ENCODE results near the gene LRRC3.
"Not testable (repeated sequence)": the region's sequence is repeated elsewhere in the genome, so short reads cannot be mapped to it uniquely, and the experiment has no call there.

LRRC3 gene

GRCh38 chr21:44454747-44455523, at the start of gene LRRC3:
Gene LRRC3 (plus strand): TSS chr21:44455510. CDS start chr21:44456645, 1,135 bp downstream.
- peak; percentile 44 for DNase-seq

DNA sequence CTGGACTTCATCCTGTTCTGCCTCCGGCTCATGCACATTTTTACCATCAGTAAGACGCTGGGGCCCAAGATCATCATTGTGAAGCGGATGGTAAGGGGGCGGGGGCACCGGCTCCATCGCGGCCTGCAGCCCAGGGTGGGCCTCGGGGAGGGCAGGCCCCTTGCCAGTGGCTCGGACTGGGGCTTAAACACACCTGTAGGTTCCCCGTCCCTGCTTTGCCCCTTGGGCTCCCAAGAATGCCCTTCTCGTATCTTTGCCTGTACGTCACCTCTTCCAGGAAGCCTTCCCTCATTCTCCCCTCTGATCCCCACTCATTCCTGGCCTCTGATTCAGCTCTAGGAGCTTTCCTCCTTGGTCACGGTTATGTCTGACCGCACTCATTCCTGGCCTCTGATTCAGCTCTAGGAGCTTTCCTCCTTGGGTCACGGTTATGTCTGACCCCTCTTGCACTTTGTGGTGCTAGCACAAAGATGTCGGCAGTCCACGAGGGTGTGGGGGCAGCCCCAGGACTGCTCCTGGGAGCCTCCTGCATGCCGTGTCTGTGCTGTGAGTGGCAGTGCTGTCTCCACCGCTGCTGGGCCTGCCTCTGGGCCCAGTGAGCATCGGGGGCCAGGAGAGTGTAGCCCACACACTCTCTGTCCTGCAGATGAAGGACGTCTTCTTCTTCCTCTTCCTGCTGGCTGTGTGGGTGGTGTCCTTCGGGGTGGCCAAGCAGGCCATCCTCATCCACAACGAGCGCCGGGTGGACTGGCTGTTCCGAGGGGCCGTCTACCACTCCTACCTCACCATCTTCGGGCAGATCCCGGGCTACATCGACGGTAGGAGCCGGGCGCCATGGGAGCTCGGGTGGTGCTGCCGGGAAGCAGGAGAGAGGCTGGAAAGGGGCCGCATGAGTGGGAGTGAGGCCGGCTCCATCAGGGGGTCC, 49.1 kb upstream of the LRRC3 start:
- DNase-seq: no peak

DNA sequence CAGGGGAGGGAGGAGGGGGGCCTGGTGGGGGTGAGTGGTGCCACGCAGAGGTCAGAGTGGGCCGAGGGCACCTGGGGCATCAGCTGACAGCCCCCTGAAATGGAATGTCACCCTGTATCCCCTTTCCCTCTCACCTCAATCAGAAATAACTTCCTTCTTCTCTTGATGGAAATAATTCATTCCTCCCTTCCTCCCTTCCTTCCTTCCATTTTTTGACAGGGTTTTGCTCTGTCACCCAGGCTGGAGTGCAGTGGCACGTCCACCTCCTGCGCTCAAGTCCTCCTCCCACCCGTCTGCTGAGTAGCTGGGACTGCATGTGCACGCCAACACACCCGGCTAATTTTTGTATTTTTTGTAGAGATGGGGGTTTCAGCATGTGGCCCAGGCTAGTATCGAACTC, 48.4 kb upstream of the LRRC3 start:
- no peak for DNase-seq

- DNase-seq: no peak
These were observed 47.8 kb upstream of the LRRC3 start for GRCh38 chr21:44407493-44407892.

- no peak for DNase-seq
These were observed 47.1 kb upstream of the LRRC3 start for GRCh38 chr21:44408226-44408625.

GRCh38 chr21:44413566-44414290, 41.6 kb upstream of the LRRC3 start:
- DNase-seq: no peak

DNA sequence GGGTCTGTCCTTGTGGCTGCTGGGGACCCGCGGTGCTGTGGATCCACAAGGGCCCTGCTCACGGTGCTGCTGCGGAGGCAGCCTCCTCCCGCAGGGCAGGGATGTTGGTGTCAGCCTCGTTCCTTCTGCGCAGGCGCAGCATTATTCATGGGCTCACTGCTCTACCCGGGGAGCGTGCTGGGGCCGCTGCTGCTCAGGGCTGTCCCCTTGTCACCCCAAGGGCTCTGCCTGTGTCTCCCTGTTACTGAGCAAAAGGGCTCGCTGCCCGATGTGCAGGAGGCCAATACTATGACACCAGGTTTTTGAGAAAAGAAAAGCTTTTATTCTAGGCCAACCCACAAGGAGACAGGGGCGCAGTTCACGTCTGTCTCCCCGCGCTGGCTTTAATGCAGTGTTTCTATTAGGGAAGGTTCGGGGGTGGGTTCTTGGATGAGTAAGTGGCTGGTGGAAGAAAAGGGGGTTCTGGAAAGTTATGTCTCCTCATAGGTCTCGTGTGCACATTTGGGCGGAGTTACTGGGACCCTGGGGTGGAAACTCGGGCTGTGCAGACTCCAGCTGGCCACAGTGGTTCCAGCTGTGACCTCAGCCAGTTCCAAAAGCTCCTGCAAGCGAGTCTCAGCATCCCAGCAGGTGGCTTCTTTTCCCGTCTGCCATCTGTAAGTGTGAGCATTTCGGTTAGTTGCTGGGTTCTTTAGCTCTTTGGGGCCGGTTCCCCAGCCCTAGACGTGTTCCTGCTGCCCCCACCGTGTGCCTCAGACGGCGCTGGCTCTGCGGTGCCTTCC, 40.8 kb upstream of the LRRC3 start:
- DNase-seq: no peak

- no peak for DNase-seq
These were observed 40.0 kb upstream of the LRRC3 start for GRCh38 chr21:44415073-44416025.

- DNase-seq: no peak
These were observed 39.1 kb upstream of the LRRC3 start for GRCh38 chr21:44416193-44416592.

- DNase-seq: not testable (repeated sequence)
These were observed 37.6 kb upstream of the LRRC3 start for GRCh38 chr21:44417621-44418107.

GRCh38 chr21:44418108-44418875, 37.0 kb upstream of the LRRC3 start:
- no peak for DNase-seq

- no peak for DNase-seq
These were observed 36.5 kb upstream of the LRRC3 start for GRCh38 chr21:44418876-44419230.

DNA sequence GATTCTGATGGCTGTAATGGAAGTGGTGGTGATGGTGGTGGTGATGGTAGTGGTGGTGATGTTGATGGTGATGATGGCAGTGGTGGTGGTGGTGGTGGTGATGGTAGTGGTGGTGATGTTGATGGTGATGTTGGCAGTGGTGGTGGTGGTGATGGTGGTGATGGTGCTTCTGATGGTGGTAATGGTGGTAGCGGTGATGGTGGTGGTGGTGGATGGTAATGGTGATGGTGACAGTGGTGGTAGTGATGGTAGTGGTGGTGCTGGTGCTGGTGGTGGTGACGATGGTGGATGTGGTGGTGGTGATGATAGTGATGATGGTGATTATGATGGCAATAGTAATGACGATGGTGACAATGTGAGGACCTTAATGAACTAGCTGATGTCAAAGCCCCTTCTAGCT, 35.6 kb upstream of the LRRC3 start:
- DNase-seq: no peak

- no peak for DNase-seq
These were observed 34.7 kb upstream of the LRRC3 start for GRCh38 chr21:44420416-44421205.

DNA sequence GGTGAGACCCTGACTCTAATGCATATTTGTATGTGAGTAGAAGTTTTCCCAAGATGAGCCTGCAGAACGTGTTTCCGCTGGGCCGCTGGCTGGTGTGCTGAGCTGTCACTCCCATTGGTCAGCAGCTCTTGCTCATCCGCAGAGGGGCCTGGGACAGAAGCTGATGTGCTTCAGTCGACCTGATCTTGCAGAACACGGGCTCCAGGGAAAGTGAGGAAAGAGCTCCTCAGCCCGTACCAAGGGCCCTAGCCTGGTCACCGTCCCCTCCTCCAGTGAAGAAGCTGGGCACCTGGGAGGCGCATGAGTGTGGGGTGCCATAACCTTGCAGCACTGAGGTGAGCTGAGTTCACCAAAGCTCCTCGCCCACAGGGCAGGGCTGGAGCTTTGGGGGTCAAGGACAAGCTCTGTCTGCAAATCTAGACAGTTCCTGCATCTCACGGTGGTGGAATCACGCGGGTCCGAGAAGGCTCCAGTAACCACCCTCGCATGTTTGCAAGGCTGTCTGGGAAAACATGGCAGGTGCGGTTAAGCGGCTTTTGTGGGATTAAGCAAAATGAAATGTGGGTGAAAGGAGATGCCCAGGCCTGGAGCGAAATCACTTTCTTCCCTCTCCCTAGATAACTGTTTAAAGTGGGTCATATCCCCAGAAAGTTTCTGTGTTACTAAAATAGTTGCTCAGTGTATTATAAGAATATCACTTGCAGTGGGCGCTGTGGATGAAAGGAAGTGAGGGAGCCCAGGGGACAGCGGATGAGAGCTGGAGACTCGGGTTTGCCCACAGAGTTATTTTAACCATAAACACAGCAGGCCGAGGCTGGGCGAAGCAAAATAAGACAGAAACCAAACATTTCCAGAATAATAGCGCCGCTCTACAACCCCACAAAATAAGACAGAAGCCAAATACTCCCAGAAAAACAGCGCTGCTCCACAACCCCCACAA, 33.1 kb upstream of the LRRC3 start:
- DNase-seq: no peak

GRCh38 chr21:44423312-44423821, 31.9 kb upstream of the LRRC3 start:
- no peak for DNase-seq

- DNase-seq: no peak
These were observed 31.2 kb upstream of the LRRC3 start for GRCh38 chr21:44423941-44424607.

Measured in NCI-H2029 treated with DMSO at 0.1 percent for 48 hours (cell line).